Sigmoid colon (tissue), 7 donors: Measurements from ENCODE around the gene SIM2. TPM values are rescaled to one million over a fixed set of nuclear protein-coding genes. Genes with fewer than 3 reads are reported as not detected.
"Not testable (repeated sequence)": the region's sequence is repeated elsewhere in the genome, so short reads cannot be mapped to it uniquely, and the experiment has no call there.

Experiments used
- DNase-seq: peaks from one replicate; pipeline ENCODE4 v3.0.0-alpha.2; 2019
- H3K27ac ChIP-seq, 4 donors: fragments of 200-600 bp; sonication (generic); one replicate each; pipeline ENCODE4 v1.5.1; 2016 to 2019; ENCODE audit warnings: mild to moderate bottlenecking in 1 of 4
- H3K27me3 ChIP-seq, 3 donors: fragments of 200-600 bp; sonication (generic); one replicate each; pipeline ENCODE4 v1.5.1; 2019; ENCODE audit warnings: mild to moderate bottlenecking in 1 of 3
- H3K36me3 ChIP-seq, 4 donors: fragments of 200-600 bp; sonication (generic); one replicate each; pipeline ENCODE4 v1.5.1; 2016 to 2019
- H3K4me1 ChIP-seq, 4 donors: fragments of 200-600 bp; sonication (generic); one replicate each; pipeline ENCODE4 v1.5.1; 2017 to 2019
- H3K4me3 ChIP-seq, 4 donors: fragments of 200-600 bp; sonication (generic); one replicate each; pipeline ENCODE4 v1.5.1; 2017 to 2019; ENCODE audit warnings: mild to moderate bottlenecking in 2 of 4, moderate library complexity in 1 of 4
- H3K9me3 ChIP-seq, 4 donors: fragments of 200-600 bp in 3 of 4; sonication (generic) in 3 of 4; one replicate each; pipeline versions ENCODE4 v1.5.1 to v1.6.1; 2013 to 2019
- EP300 ChIP-seq, 4 donors: sonication (generic); formaldehyde crosslinking; IDR thresholded peaks; one replicate each; pipeline ENCODE4 v1.6.1; 2017; ENCODE audit warnings: antibody characterized with exemption in 4 of 4
- POLR2A ChIP-seq, 2 donors: fragments of 450-650 bp; IDR thresholded peaks; one replicate each; pipeline ENCODE4 v1.6.1; 2016; ENCODE audit warnings: antibody characterized with exemption in 2 of 2, mild to moderate bottlenecking in 2 of 2, moderate library complexity in 2 of 2
- POLR2AphosphoS5 ChIP-seq, 4 donors: sonication (generic); formaldehyde crosslinking; IDR thresholded peaks; one replicate each; pipeline ENCODE4 v1.6.1; 2017; ENCODE audit warnings: antibody characterized with exemption in 4 of 4
- WGBS, 2 donors: extraction: QIAGEN DNeasy Blood & Tissue Kit; methylation state at CpG; one replicate each; pipeline ENCODE4 v1.1.7; 2013; 5-methylcytosine and 5-hydroxymethylcytosine counted together
- intact Hi-C: fragments of 100-400 bp; cut with DNase I; formaldehyde crosslinking; loops from one replicate; pipeline ENCODE4 v1.15.1; 2023
- polyA plus RNA-seq, 3 donors: library from polyadenylated mRNA; stranded (reverse); fragments of 200-250 nt; gene quantifications; one replicate each; pipeline ENCODE4 v1.2.3, GENCODE V29; 2013
- total RNA-seq, 4 donors: library from RNA; depleted of rRNA; stranded (reverse); fragments of >200 nt; gene quantifications; one replicate each; pipeline ENCODE4 v1.1.0, GENCODE V29; 2016
- TF ChIP-seq, protein P1 (sequence below), 4 experiments: fragments of 450-650 bp in 3 of 4; fragments of 200-600 bp in 1 of 4; IDR thresholded peaks; one replicate each; pipeline ENCODE4 v1.5.1; 2016 to 2019; ENCODE audit warnings: antibody characterized with exemption in 4 of 4, mild to moderate bottlenecking in 3 of 4, moderate library complexity in 2 of 4
- donor health status: healthy with polysubstance abuse.
- donor health status: Bipolar disorder and iron deficiency.
- donor health status: healthy.

The SIM2 gene
- total and polyA plus RNA-seq, 7 donors: 0.01 to 0.60 TPM; not detected in 5

DNA sequence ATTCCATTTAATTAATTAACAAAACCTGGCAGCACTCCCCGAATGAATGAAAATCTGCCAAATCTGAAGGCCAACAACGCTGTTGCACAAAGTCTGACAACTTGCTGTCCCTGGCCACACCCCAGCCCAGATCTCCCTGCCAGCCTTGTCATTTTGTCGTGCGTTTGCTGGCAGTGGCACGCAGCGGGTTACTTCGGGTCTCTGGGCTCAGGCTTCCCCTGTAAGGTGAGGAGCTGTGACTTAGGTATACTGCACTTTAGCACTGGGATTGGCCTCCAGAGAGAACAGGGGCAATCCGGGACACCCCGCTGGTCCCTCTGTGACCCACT is 34.3 kb upstream of the SIM2 start:
- 42 to 77% methylated on average over 9 of the region's 9 CpGs for WGBS, 2 donors
- no peaks in the 10 kb centered on the region for H3K4me1 ChIP-seq
- H3K36me3 ChIP-seq: no peaks in the 10 kb centered on the region
- intact Hi-C loops: no loop called here
- H3K27ac ChIP-seq: no peak overlapping the region
- TF ChIP-seq EP300 (IDR thresholded peaks at IDR 0.05): no peak
- TF ChIP-seq POLR2A (IDR thresholded peaks at IDR 0.05): no peak
- no peaks in the 10 kb centered on the region for H3K9me3 ChIP-seq
- DNase-seq: no peak
- H3K27me3 ChIP-seq: peaks cover 0 to 68% (median 18%) of the 10 kb centered on the region in 3 donors
- H3K4me3 ChIP-seq: no peak overlapping the region

DNA sequence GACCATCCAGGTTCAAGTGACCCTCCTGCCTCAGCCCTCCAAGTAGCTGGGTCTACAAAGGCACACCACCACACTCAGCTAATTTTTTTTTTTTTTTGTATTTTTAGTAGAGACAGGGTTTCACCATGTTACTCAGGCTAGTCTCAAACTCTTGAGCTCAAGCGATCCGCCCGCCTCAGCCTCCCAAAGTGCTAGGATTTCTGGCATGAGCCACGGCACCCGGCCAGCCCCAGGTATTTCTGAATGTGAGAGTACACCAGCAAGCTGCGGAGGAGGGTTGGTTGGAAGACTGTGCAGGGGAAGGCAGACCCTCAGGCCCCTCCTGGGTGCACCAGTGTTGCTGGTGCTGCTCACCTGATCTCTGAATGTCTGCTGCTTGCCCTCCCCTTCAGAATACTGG is 33.1 kb upstream of the SIM2 start:
- TF ChIP-seq EP300 (IDR thresholded peaks at IDR 0.05) (no peak), POLR2A (IDR thresholded peaks at IDR 0.05) (no peak), POLR2AphosphoS5 (IDR thresholded peaks at IDR 0.05) (no peak)
- TF ChIP-seq, protein P1, sequence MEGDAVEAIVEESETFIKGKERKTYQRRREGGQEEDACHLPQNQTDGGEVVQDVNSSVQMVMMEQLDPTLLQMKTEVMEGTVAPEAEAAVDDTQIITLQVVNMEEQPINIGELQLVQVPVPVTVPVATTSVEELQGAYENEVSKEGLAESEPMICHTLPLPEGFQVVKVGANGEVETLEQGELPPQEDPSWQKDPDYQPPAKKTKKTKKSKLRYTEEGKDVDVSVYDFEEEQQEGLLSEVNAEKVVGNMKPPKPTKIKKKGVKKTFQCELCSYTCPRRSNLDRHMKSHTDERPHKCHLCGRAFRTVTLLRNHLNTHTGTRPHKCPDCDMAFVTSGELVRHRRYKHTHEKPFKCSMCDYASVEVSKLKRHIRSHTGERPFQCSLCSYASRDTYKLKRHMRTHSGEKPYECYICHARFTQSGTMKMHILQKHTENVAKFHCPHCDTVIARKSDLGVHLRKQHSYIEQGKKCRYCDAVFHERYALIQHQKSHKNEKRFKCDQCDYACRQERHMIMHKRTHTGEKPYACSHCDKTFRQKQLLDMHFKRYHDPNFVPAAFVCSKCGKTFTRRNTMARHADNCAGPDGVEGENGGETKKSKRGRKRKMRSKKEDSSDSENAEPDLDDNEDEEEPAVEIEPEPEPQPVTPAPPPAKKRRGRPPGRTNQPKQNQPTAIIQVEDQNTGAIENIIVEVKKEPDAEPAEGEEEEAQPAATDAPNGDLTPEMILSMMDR (IDR thresholded peaks at IDR 0.05): no peak
- no peaks in the 10 kb centered on the region for H3K36me3 ChIP-seq
- no peaks in the 10 kb centered on the region for H3K4me1 ChIP-seq
- H3K27me3 ChIP-seq: peaks cover 0 to 56% (median 11%) of the 10 kb centered on the region in 3 donors
- 87 to 93% methylated on average over 6 of the region's 6 CpGs for WGBS, 2 donors
- intact Hi-C loops: no loop called here
- DNase-seq: no peak
- no peak overlapping the region for H3K4me3 ChIP-seq
- no peaks in the 10 kb centered on the region for H3K9me3 ChIP-seq
- no peak overlapping the region for H3K27ac ChIP-seq

DNA sequence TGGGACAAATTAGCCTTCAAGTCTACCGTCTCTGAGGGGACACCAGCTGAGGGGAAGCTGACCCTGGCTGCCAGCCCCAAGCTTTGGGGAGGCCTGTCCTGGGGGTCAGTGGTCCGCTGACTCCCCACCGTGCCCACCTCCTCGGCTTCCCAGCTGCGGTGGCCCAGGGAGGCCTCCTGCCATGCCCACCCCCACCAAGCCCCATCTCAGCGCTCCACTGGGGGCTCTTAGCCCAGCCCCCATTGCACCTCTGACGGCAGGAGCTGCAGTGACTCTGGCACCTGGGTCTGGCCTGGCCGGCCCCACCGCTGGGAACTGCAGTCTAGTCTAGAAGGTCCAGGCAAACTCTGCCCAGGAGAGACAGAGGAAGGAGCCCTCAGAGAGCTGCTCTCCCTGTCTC is 30.2 kb upstream of the SIM2 start:
- peaks cover 0 to 32% (median 0%) of the 10 kb centered on the region in 3 donors for H3K27me3 ChIP-seq
- intact Hi-C loops: no loop called here

DNA sequence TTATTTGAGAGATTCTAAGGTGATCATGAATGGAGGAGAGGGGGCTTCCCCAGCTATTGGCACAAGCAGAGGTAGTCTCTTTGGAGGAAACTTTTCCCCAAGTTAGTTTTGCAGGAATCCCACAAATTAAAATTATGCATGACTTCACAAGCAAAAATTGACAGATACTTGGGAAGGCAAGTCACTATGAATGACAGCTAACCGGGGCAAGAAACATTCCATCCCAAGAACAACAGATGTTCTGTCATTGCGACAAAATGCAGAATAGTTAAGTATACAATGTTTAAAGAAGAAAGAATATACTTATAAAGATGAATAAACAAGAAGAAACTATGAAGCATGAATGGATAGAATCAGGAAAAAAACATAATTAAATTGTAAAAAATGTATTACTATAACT is 27.1 kb upstream of the SIM2 start:
- no peak for DNase-seq
- Histone ChIP-seq H3K4me1 (no peaks in the 10 kb centered on the region), H3K27me3 (peaks cover 0 to 22% (median 0%) of the 10 kb centered on the region in 3 donors), H3K27ac (no peak overlapping the region), H3K9me3 (peaks cover 0 to 3% (median 0%) of the 10 kb centered on the region in 4 donors), H3K36me3 (no peaks in the 10 kb centered on the region), H3K4me3 (no peak overlapping the region)
- intact Hi-C loops: no loop called here
- no peak for TF ChIP-seq POLR2AphosphoS5 (IDR thresholded peaks at IDR 0.05)
- TF ChIP-seq, protein P1 (IDR thresholded peaks at IDR 0.05): no peak
- no peak for TF ChIP-seq EP300 (IDR thresholded peaks at IDR 0.05)
- TF ChIP-seq POLR2A (IDR thresholded peaks at IDR 0.05): no peak
- 79 to 82% methylated on average over 2 of the region's 2 CpGs for WGBS, 2 donors

More for the DNA sequence above, 30.2 kb upstream of the SIM2 start:
- H3K9me3 ChIP-seq: no peaks in the 10 kb centered on the region
- 76 to 79% methylated on average over 9 of the region's 9 CpGs for WGBS, 2 donors
- H3K4me3 ChIP-seq: no peak overlapping the region
- no peaks in the 10 kb centered on the region for H3K4me1 ChIP-seq
- no peak for TF ChIP-seq POLR2AphosphoS5 (IDR thresholded peaks at IDR 0.05)
- TF ChIP-seq, protein P1 (IDR thresholded peaks at IDR 0.05): no peak
- no peak for TF ChIP-seq EP300 (IDR thresholded peaks at IDR 0.05)
- TF ChIP-seq POLR2A (IDR thresholded peaks at IDR 0.05): no peak
- H3K27ac ChIP-seq: no peak overlapping the region
- H3K36me3 ChIP-seq: no peaks in the 10 kb centered on the region
- DNase-seq: no peak

DNA sequence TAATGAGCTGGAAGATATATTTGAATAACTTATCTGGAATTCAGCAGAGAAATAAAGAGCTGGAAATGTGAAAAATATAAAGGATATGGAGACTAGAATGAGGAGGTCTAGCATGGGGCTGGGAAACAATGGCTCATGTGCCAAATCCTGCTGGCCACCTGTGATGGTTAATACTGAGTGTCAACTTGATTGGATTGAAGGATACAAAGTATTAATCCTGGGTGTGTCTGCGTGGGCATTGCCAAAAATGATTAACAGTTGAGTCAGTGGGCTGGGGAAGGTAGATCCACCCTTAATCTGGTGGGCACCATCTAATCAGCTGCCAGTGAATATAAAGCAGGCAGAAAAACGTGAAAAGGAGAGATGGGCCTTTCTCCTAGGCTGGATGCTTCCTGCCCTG is 26.6 kb upstream of the SIM2 start:
- intact Hi-C loops, H3K4me3 ChIP-seq, DNase-seq, H3K9me3 ChIP-seq, H3K36me3 ChIP-seq, H3K27ac ChIP-seq, H3K4me1 ChIP-seq: not testable (repeated sequence)
- WGBS, 2 donors: 64 to 76% methylated on average over 2 of the region's 2 CpGs
- peaks cover 0 to 17% (median 0%) of the 10 kb centered on the region in 3 donors for H3K27me3 ChIP-seq

DNA sequence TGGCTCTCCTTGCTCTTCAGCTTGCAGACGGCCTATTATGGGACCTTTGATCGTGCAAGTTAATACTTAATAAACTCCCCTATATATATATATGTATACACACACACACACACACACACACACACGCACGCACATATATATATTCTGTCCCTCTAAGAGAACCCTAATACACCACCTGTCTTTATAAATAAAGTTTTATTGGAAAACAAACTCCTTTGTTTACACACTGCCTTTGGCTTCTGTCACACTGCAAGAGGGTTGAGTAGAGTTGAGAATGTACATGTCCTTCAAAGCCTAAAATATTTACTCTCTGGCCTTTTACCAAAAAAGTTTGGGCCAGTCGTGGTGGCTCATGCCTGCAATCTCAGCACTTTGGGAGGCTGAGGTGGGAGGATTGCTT is 26.2 kb upstream of the SIM2 start:
- intact Hi-C loops: no loop called here
- WGBS, 2 donors: 61 to 70% methylated on average over 5 of the region's 5 CpGs
- Histone ChIP-seq H3K36me3 (no peaks in the 10 kb centered on the region), H3K27me3 (peaks cover 0 to 14% (median 0%) of the 10 kb centered on the region in 3 donors), H3K4me3 (no peak overlapping the region), H3K4me1 (no peaks in the 10 kb centered on the region), H3K27ac (no peak overlapping the region), H3K9me3 (peaks cover 0 to 3% (median 0%) of the 10 kb centered on the region in 4 donors)
- no peak for DNase-seq
- TF ChIP-seq POLR2AphosphoS5 (IDR thresholded peaks at IDR 0.05): no peak
- no peak for TF ChIP-seq POLR2A (IDR thresholded peaks at IDR 0.05)
- TF ChIP-seq, protein P1 (IDR thresholded peaks at IDR 0.05): no peak
- TF ChIP-seq EP300 (IDR thresholded peaks at IDR 0.05): no peak
